Neuronal stem cell (in vitro differentiated cells): ENCODE data around the gene THADA.

Source experiments
- DNase-seq: peaks from one replicate; pipeline ENCODE4 v3.0.0-alpha.2; 2013; ENCODE audit warnings: low spot score
- H2AFZ ChIP-seq: one replicate; pipeline ENCODE4 v1.6.1; 2013; ENCODE audit warnings: mild to moderate bottlenecking, low read length, inconsistent platforms
- H2AK5ac ChIP-seq: 2 replicates; pipeline ENCODE4 v1.6.1; 2013; ENCODE audit warnings: low read depth, mild to moderate bottlenecking, inconsistent platforms, low read length, moderate library complexity, mixed read lengths
- H2BK120ac ChIP-seq: 2 replicates; pipeline ENCODE4 v1.6.1; 2013; ENCODE audit warnings: low read depth, mild to moderate bottlenecking, inconsistent platforms, low read length, moderate library complexity, mixed read lengths
- H2BK12ac ChIP-seq: one replicate; pipeline ENCODE4 v1.6.1; 2013; ENCODE audit warnings: low read length, inconsistent platforms
- H2BK15ac ChIP-seq: 2 replicates; pipeline ENCODE4 v1.6.1; 2013; ENCODE audit warnings: mild to moderate bottlenecking, low read length, inconsistent platforms, mixed read lengths
- H2BK5ac ChIP-seq: one replicate; pipeline ENCODE4 v1.6.1; 2013; ENCODE audit warnings: inconsistent platforms, mild to moderate bottlenecking, low read length, moderate library complexity
- H3K14ac ChIP-seq: one replicate; pipeline ENCODE4 v1.6.1; 2013; ENCODE audit warnings: low read length, inconsistent platforms
- H3K18ac ChIP-seq: 2 replicates; pipeline ENCODE4 v1.6.1; 2013; ENCODE audit warnings: low read length, inconsistent platforms
- H3K23ac ChIP-seq: 2 replicates; pipeline ENCODE4 v1.6.1; 2013; ENCODE audit warnings: low read depth, mild to moderate bottlenecking, mixed read lengths, low read length, inconsistent platforms; ENCODE audit not compliant: poor library complexity
- H3K27ac ChIP-seq: replicated peaks from 3 replicates; pipeline ENCODE4 v1.5.1; 2013; ENCODE audit warnings: low read length, inconsistent platforms
- H3K27me3 ChIP-seq, 3 experiments: 2 replicates each; pipeline ENCODE4 v1.6.1; 2013; ENCODE audit warnings: low read length in 3 of 3, mild to moderate bottlenecking in 2 of 3, inconsistent platforms in 1 of 3, low read depth in 1 of 3, mixed read lengths in 1 of 3, moderate library complexity in 1 of 3; ENCODE audit not compliant: control insufficient read depth in 3 of 3, insufficient read depth in 3 of 3
- H3K36me3 ChIP-seq, 2 donors: replicated peaks in 1 of 2; 2 replicates each; pipeline ENCODE4 v1.6.1; 2013; ENCODE audit warnings: low read length in 2 of 2; ENCODE audit not compliant: control insufficient read depth in 2 of 2, insufficient read depth in 2 of 2
- H3K4ac ChIP-seq: 2 replicates; pipeline ENCODE4 v1.6.1; 2013; ENCODE audit warnings: inconsistent platforms, mild to moderate bottlenecking, low read length, moderate library complexity
- H3K4me1 ChIP-seq, 2 donors: 1 replicate in 1 of 2; 2 replicates in 1 of 2; pipeline ENCODE4 v1.6.1; 2013; ENCODE audit warnings: low read length in 2 of 2, low read depth in 1 of 2; ENCODE audit not compliant: control insufficient read depth in 2 of 2, insufficient read depth in 1 of 2
- H3K4me2 ChIP-seq: one replicate; pipeline ENCODE4 v1.6.1; 2013; ENCODE audit warnings: mild to moderate bottlenecking, low read length, inconsistent platforms; ENCODE audit not compliant: insufficient read depth, poor library complexity, severe bottlenecking
- H3K4me3 ChIP-seq, 2 donors: 2 replicates each; pipeline ENCODE4 v1.5.1; 2013; ENCODE audit warnings: low read length in 2 of 2, mild to moderate bottlenecking in 2 of 2, inconsistent platforms in 1 of 2, moderate library complexity in 1 of 2
- H3K79me1 ChIP-seq: one replicate; pipeline ENCODE4 v1.6.1; 2013; ENCODE audit warnings: low read depth, mild to moderate bottlenecking, inconsistent platforms, low read length, moderate library complexity
- H3K9ac ChIP-seq: one replicate; pipeline ENCODE4 v1.6.1; 2013; ENCODE audit warnings: mild to moderate bottlenecking, low read depth, low read length, inconsistent platforms; ENCODE audit not compliant: poor library complexity
- H3K9me3 ChIP-seq, 2 donors: replicated peaks in 1 of 2; 2 replicates each; pipeline versions ENCODE3 to v1.6.1; 2013; ENCODE audit warnings: low read length in 2 of 2, mild to moderate bottlenecking in 2 of 2, inconsistent platforms in 1 of 2, low read depth in 1 of 2, mixed read lengths in 1 of 2, moderate library complexity in 1 of 2; ENCODE audit not compliant: control insufficient read depth in 2 of 2, insufficient read depth in 1 of 2
- H4K8ac ChIP-seq: one replicate; pipeline ENCODE4 v1.6.1; 2013; ENCODE audit warnings: low read depth, mild to moderate bottlenecking, inconsistent platforms, low read length, moderate library complexity
- H4K91ac ChIP-seq: one replicate; pipeline ENCODE4 v1.6.1; 2013; ENCODE audit warnings: low read length, low read depth, mild to moderate bottlenecking, inconsistent platforms; ENCODE audit not compliant: poor library complexity
- WGBS, 2 donors: extraction: QIAGEN DNeasy Blood & Tissue Kit; methylation state at CpG; one replicate each; pipeline ENCODE4 v1.1.7; 2013; ENCODE audit warnings: missing lambda C conversion rate in 2 of 2, mixed read lengths in 1 of 2; ENCODE audit not compliant: insufficient read length in 2 of 2, insufficient replicate concordance in 1 of 2; ENCODE audit errors: extremely low coverage in 2 of 2; 5-methylcytosine and 5-hydroxymethylcytosine counted together

THADA gene

GRCh38 chr2:43464590-43464989, 131.2 kb downstream of the THADA start:
- H3K4me1 ChIP-seq = peaks cover 0 to 7% of the 10 kb centered on the region in 2 donors
- no peak overlapping the region for H2AFZ ChIP-seq
- no peak overlapping the region for H3K14ac ChIP-seq
- no peak overlapping the region for H3K4me3 ChIP-seq
- H3K9ac ChIP-seq = no peak overlapping the region
- H2BK120ac ChIP-seq = no peak overlapping the region
- no peaks in the 10 kb centered on the region for H3K36me3 ChIP-seq
- WGBS, 2 donors = no CpG with 5 or more reads among the region's 7 CpGs
- H2AK5ac ChIP-seq = no peak overlapping the region
- no peak overlapping the region for H2BK5ac ChIP-seq
- H3K9me3 ChIP-seq = no peaks in the 10 kb centered on the region
- no peak overlapping the region for H3K23ac ChIP-seq
- H2BK15ac ChIP-seq = no peak overlapping the region
- H4K91ac ChIP-seq = no peak overlapping the region
- no peak for DNase-seq
- H3K79me1 ChIP-seq = no peaks in the 10 kb centered on the region
- H3K18ac ChIP-seq = no peak overlapping the region
- no peak overlapping the region for H3K4ac ChIP-seq
- no peak overlapping the region for H3K4me2 ChIP-seq
- no peak overlapping the region for H4K8ac ChIP-seq
- no peak overlapping the region for H2BK12ac ChIP-seq
- H3K27me3 ChIP-seq = no peaks in the 10 kb centered on the region
- no peak overlapping the region for H3K27ac ChIP-seq

DNA sequence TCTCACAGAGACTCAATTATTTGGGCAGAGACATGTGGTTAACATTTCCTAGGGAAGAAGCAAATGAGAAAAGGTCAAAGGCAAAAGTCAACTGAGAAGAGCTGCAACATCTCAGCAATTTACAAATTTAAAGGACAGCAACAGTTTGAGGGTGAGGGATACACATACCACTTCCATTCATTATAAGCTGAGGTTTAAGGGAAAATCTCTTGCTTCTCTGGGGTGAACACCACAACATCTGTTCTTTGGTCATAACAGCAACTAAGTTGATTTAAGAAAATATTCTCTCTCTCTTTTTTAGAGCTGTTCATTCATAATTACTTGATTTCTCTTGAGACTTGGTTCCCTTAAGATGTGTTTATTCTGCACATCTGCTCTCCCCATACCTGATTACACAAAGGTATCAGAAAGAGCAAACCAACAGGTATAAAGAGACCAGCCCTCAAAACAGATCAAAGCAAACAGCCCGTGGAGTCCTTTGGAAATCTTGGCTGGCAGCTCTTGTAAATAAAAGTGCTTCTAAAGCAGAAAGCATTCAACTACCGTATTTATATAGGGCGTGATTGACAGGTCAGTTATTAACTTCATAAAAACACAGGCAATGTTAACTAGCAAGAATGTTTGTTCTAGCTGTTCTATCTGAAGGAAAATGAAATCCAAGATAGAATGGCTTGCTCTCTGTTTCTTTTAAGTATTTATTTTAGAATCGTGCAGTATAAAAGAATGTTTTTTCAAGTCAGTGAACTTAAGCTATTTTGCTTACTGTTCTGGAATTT, 132.8 kb downstream of the THADA start:
- Histone ChIP-seq H2BK12ac (no peak overlapping the region), H3K14ac (no peak overlapping the region), H3K79me1 (no peaks in the 10 kb centered on the region), H2BK15ac (no peak overlapping the region), H2AFZ (no peak overlapping the region), H3K4me3 (no peak overlapping the region), H3K36me3 (peaks cover 0 to 2% of the 10 kb centered on the region in 2 donors), H3K23ac (no peak overlapping the region), H2AK5ac (no peak overlapping the region), H4K91ac (no peak overlapping the region), H3K18ac (no peak overlapping the region), H3K27ac (no peak overlapping the region), H3K4ac (no peak overlapping the region), H3K27me3 (no peaks in the 10 kb centered on the region), H3K4me1 (peaks cover 0 to 7% of the 10 kb centered on the region in 2 donors), H4K8ac (no peak overlapping the region), H3K9me3 (no peaks in the 10 kb centered on the region), H3K9ac (no peak overlapping the region), H2BK120ac (no peak overlapping the region), H3K4me2 (no peak overlapping the region), H2BK5ac (no peak overlapping the region)
- WGBS, 2 donors = no CpG with 5 or more reads among the region's 4 CpGs
- no peak for DNase-seq

- no peak overlapping the region for H3K4me2 ChIP-seq
- no peaks in the 10 kb centered on the region for H3K79me1 ChIP-seq
- no peak for DNase-seq
- H2BK15ac ChIP-seq = no peak overlapping the region
- H3K27ac ChIP-seq = no peak overlapping the region
- H3K4me3 ChIP-seq = no peak overlapping the region
- no peaks in the 10 kb centered on the region for H3K27me3 ChIP-seq
- no peak overlapping the region for H4K8ac ChIP-seq
- H2AFZ ChIP-seq = no peak overlapping the region
- H3K36me3 ChIP-seq = peaks cover 0 to 2% of the 10 kb centered on the region in 2 donors
- H3K18ac ChIP-seq = no peak overlapping the region
- no CpG with 5 or more reads among the region's 3 CpGs for WGBS, 2 donors
- no peak overlapping the region for H3K4ac ChIP-seq
- H3K4me1 ChIP-seq = peaks cover 6 to 7% of the 10 kb centered on the region in 2 donors
- no peak overlapping the region for H3K14ac ChIP-seq
- H3K9ac ChIP-seq = no peak overlapping the region
- no peak overlapping the region for H2AK5ac ChIP-seq
- no peak overlapping the region for H3K23ac ChIP-seq
- no peak overlapping the region for H4K91ac ChIP-seq
- H2BK5ac ChIP-seq = no peak overlapping the region
- H2BK12ac ChIP-seq = peak overlapping the region; percentile 34
- H3K9me3 ChIP-seq = no peaks in the 10 kb centered on the region
- no peak overlapping the region for H2BK120ac ChIP-seq
Observed at GRCh38 chr2:43461453-43462073, 134.3 kb downstream of the THADA start.

DNA sequence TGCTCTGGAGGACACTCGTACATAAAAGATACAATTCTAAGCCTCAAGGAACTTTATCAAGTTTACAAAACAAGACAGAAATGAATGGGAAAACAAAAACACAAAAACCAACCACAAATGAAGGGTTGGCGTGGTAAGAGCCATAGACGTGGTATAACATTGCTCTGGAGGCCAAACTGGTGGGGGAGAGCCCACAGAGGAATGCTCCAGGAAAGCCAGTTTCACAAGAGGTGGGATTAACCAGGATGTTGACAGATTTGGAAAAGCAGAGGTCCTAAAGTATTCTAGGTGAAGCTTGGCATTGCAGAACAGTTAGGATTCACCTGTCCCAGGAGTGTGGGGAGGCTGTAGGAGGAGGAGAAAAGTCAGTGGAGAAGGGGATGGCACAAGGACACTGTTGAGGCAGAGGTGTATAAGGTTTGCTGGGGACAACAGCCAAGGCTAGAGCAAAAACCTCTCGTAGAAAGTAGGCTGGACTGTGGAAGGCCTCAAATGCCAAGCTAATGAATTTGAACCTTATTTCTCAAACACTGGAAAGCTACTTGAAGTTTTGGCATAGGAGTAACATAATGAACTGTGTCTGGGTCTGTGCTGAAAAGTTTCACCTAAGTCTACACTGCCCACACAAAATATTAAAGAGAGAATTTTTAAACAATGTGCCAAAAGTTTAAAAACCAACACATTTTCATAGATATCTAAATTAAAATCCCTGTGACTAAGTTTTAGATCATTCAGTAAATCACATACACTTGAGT, 135.1 kb downstream of the THADA start:
- peaks cover 7 to 14% of the 10 kb centered on the region in 2 donors for H3K4me1 ChIP-seq
- H3K36me3 ChIP-seq = peaks cover 0 to 2% of the 10 kb centered on the region in 2 donors
- H3K14ac ChIP-seq = no peak overlapping the region
- DNase-seq = no peak
- no peak overlapping the region for H4K91ac ChIP-seq
- no peak overlapping the region for H2BK15ac ChIP-seq
- H2BK12ac ChIP-seq = no peak overlapping the region
- H3K23ac ChIP-seq = no peak overlapping the region
- no peaks in the 10 kb centered on the region for H3K79me1 ChIP-seq
- H2BK120ac ChIP-seq = no peak overlapping the region
- H2AK5ac ChIP-seq = no peak overlapping the region
- H3K9me3 ChIP-seq = no peaks in the 10 kb centered on the region
- H3K27ac ChIP-seq = no peak overlapping the region
- no peak overlapping the region for H3K4me2 ChIP-seq
- H4K8ac ChIP-seq = no peak overlapping the region
- no peaks in the 10 kb centered on the region for H3K27me3 ChIP-seq
- no CpG with 5 or more reads among the region's 4 CpGs for WGBS, 2 donors
- no peak overlapping the region for H2AFZ ChIP-seq
- no peak overlapping the region for H2BK5ac ChIP-seq
- H3K18ac ChIP-seq = peak overlapping the region; percentile 21
- H3K9ac ChIP-seq = no peak overlapping the region
- no peak overlapping the region for H3K4me3 ChIP-seq
- no peak overlapping the region for H3K4ac ChIP-seq
